Stimulated activated CD4-positive, alpha-beta T cell treated with anti-CD3 and anti-CD28 coated beads, Interleukin-15, amount 100 ng/mL, for 1 hour (primary cell): ENCODE measurements around the gene FES.
"Not testable (repeated sequence)": the region's sequence is repeated elsewhere in the genome, so short reads cannot be mapped to it uniquely, and the experiment has no call there.

Experiments
- DNase-seq, 2 donors: peaks; one replicate each; pipeline ENCODE4 v3.0.0-alpha.2; 2020; ENCODE audit warnings: low read depth in 1 of 2, low spot score in 1 of 2

The FES gene

DNA sequence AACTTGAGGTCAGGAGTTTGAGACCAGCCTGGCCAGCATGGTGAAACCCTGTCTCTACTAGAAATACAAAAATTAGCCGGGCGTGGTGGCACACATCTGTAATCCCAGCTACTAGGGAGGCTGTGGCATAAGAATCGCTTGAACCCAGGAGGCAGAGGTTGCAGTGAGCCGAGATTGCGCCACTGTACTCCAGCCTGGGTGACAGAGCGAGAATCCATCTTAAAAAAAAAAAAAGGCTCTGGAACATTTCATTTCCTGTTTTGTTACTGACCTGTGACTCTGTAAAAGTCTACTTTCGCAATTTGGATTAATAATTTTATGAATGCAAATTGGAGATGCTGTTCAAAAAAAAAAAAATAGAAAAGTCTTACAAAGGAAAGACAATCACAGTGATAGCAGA, 43.8 kb downstream of the FES start:
- DNase-seq = not testable (repeated sequence)

DNA sequence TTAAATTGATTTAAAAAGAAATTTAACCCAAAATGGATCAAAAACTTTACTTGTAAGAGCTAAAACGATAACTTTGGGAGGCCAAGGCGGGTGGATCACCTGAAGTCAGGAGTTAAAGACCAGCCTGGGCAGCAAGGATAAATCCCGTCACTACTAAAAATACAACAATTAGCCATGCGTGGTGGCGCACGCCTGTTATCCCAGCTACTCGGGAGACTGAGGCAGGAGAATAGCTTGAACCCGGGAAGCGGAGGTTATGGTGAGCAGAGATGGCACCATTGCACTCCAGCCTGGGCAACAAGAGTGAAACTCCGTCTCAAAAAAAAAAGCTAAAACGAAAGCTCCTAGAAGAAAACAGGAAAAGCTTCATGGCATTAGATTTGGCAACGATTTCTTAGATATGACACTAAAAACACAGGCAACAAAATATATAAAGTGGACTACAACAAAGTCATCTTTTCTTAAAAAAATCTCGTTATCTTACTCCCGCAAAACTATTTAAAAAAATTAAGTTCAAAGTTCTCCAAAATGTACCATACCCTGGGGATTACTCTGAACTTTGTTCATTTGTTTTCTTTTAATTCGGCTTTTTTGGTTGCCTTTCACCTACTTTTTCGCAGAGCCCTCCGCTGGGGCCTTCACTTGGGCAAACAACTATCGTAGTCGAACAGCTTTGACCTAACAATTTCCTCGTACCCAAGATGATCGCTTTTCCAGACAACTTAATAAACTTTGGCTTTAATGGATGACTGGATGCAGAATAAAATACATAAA, 45.1 kb downstream of the FES start:
- no peak for DNase-seq

DNA sequence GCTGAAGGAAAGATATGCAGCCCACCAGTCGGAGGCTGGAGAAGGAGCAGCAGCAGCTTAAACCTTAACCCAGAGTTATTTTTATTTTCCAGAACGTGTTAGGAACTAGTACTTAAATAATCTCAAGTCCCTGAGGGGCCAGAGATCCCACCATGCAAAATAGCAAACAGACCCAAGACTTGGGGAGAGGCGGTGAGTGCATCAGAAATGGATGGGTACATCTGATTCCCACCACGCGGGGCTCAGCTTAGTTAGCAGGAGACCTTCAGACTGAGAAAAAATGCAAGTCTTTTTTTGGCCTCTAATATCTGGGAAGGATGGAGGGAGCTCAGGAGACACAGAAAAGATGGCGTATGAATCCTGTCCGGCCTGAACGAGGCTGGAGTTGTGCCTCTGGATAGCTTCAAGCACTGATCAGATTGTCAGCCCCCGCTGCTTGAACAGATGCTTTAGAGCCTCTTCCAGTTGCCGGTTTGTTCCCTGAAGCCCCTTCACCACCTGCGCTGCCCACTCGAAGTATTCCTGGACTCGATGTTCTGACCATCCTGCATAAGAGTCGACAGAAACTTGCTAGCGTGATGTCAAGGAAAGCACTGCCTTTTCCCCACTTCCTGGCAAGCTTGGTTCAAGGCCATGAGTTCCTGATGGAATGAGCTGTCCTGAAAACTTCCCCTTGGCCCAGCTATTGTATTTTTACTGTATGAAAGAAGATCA, 46.7 kb downstream of the FES start:
- DNase-seq = no peak

DNA sequence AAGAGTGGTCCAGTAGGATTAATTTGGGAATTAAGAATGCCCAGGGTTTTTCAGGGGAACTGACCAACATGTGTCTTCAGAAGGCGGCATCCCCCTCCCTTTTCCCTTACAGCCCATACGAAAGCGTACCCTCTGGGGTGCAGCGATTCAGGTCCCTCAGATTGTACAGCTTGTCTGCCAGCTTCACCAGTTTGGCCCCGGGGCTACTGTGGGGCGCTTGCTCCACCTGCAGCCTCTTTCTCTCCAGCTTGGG, 47.2 kb downstream of the FES start:
- DNase-seq = no peak

DNA sequence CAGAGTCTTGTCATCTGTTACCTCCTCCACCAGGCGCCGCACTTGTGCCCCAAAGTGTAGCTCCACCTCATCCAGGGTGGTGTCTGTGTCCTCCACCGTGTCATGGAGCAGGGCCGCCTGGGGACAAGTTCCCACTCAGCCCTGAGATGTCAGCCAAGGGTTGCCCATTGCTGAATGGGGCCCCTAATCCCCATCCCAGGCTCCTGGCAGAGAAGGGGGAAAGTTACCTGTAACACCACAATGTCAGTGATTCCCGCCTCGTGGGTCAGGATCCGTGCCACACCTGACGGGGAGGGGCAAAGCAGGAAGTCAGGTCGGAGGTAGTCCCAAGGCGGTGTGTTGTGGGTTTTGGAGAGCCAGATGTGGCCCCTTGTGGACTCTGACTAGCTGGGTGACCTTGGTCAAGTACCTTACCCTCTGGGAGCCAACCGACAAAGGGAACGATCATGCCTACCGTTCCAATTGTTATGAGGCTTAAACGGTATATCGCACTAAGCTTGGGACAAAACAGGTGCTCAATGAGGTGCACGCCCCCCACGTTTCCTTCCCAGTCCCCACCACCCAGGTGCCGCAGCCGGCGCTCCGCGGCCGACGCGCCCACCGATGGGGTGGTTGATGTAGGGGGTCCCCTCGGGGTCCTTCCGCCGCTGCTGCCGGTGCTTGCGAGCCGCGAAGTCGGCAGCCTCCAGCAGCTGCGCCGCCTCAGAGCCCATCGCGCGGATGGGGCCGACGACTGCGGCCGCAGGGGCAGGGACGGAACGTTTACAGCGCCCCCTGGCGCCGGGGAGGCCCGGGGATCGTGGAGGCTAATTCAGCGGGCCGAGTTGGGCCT, 47.7 kb downstream of the FES start, which contains the start of gene HDDC3:
Gene HDDC3, minus strand, starts transcription at position 722 of the 832 bp plus-strand sequence. Its CDS starts 9 bp downstream, at position 713.
- DNase-seq = peak; percentile 81 to 92

DNA sequence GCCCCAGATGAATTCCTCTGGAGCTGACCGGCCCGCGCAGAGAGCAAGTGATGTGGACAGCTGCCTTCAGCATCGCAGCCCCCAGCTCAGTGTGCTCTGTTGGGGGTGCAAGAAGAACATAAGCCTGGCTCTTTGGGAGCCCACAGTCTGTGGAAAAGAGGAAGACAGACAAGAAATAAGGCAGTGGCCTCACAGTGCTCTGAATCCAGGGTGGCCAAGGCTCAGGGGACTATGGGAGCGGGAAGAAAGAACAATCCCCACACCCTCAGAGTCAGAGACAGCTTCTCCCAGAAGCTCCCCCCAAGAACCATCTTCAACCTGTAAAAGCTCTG, 48.3 kb downstream of the FES start:
- no peak for DNase-seq

DNA sequence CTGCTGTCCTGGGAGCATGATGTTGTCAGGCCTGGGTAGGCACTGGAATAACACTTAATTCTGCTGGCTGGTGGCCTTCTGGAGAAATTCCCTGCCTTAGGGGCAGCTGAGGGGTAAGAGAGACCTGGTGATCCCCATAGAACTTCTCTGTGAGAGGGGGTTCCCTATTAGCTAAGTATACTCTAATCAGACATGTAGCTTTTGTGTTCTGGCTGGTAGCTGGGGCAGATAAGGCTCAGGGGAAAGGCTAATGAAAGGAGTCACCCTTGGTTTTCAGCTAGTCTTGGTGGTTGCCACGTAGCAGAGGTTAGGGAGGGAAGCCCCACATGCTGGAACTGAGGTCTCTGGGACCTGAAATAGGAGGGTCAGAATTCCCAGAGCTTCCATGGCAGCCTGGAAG, 49.0 kb downstream of the FES start:
- no peak for DNase-seq

DNA sequence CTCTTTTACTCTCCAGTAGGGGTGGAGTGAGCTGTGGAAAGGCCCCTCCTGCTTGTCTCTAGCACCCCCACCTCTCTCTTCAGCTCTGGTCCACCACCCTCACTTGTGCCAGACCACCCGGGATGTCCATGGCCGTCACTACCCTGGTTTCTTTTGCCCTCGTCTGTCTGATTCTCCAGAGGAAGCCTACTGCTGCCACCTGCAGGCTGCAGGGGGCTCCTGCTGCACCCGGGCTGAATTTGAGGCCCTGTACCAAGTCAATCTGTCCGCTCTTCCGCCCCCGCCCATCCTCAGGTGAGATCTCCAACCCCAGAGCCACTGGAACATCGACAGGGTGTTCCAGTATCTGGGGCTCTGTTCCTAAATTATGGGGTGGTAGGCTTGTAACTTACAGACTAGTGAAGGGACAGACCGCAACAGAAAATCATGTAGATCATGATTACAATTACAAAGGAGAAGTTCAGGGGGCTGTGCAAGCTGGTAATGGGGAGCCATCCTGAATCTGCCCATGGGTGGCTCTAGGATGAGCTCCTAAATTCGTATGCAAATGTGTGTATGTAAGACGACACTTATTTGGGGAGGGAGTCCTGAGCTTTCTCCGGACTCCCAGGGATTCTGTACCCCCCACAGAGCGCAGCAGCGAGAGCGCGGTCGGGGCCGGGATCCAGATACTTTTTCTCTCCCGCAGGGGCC, 50.1 kb downstream of the FES start:
- peak; percentile 64 to 72 for DNase-seq

DNA sequence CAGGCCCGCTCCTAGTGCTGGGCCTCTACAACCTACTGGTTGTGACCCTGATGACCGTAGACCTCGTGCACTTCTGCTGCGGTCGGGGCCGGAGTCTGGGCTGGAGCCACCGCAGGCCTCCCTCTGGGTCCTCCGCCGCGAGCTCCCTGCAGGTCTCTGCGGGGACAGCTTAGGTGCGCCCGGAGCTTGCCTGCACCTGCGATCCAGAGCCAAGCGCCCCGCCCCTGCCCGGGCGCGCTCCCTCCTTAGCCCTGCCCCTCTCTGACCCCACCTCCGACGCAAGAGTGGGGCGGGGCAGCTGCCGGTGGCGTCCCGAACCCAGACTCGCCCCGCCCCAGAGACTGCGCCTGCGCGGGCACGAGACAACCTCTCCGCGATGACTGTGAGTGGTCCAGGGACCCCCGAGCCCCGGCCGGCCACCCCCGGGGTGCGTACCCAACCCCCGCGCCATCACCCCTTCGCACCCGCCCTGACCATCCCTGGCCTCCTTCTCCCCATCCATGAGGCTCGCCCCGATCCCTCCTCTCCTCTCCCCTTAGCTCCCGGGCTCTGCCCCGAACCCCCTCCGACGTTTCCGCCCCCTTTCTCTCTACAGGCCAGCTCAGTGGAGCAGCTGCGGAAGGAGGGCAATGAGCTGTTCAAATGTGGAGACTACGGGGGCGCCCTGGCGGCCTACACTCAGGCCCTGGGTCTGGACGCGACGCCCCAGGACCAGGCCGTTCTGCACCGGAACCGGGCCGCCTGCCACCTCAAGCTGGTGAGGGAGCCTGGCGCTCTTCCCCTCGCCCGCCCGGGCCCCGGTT, 50.8 kb downstream of the FES start, which contains the start of gene UNC45A:
Gene UNC45A, plus strand, starts transcription at position 337 of the 803 bp plus-strand sequence. Its CDS starts 40 bp downstream, at position 377.
- DNase-seq = peak; percentile 93 to 97

DNA sequence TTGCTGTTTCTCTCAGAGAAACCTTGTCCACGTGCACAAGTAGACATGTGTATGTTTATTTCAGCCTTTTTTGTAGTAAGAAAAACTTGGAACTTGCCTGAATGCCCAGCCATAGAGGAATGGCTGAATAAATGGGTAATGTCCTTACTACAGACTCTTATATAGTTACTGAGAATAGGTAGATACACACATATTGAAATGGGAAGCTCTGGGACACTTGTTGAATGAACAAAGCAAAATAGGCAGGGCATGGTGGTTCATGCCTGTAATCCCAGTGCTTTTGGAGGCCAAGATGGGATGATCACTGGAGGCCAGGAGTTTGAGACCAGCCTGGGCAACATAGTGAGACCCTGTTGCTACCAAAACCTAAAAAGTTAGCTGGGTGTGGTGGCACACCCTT, 52.5 kb downstream of the FES start:
- no peak for DNase-seq

DNA sequence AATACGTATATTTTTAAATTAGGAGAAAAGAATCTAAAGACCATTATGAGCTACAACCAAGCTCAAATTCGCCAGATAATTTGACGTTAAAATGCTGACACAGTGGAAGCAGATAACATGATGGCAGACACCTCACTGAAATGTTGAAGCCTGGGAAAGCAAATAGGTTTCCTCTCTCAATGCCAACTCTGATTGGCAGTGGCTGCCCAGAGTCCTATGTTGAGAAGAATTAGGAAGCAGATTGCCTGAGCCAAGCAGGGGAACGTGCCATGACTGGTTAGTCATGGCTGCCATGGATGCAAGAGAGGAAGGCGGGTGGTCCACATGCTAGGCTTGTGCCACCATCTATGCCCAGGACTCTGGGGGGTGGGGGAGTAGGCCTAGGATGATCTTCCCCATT, 54.0 kb downstream of the FES start:
- no peak for DNase-seq

DNA sequence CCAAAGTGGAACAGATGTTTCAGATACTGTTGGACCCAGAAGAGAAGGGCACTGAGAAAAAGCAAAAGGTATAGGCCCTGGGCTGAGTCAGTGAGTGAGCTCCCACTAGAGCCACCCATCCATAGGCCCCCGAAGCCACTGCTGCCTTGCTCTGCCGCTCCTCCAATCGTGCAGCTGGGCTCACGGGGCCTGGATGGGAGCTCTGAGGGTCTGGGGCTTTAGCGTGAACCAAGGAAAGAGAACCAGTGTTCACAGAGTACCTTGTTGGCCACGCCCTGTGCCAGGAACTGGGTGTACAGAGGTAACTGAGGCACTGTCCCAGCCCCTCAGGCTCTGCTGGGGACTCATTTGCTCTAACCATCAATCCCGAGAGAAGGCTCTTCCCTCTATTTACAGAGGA, 55.5 kb downstream of the FES start:
- DNase-seq = no peak

DNA sequence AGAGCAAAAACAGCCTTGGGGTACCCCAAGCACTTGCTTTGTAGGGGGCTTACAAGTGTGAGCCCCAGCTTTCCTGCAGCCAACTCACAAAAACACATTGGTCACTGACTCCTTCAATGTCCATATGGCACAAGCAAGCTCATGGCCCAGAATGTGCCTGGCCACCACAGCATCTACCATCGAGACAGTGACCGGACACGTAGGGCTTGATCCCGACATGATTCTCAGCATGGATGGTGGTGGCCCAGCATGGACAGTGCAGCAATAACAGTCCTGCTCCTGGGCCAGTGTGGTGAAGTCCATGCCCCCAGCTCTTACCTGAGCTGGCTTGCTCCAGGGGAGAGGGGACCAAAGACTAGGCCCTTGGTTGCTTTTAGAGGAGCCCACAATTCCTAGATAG, 56.7 kb downstream of the FES start:
- DNase-seq = no peak

DNA sequence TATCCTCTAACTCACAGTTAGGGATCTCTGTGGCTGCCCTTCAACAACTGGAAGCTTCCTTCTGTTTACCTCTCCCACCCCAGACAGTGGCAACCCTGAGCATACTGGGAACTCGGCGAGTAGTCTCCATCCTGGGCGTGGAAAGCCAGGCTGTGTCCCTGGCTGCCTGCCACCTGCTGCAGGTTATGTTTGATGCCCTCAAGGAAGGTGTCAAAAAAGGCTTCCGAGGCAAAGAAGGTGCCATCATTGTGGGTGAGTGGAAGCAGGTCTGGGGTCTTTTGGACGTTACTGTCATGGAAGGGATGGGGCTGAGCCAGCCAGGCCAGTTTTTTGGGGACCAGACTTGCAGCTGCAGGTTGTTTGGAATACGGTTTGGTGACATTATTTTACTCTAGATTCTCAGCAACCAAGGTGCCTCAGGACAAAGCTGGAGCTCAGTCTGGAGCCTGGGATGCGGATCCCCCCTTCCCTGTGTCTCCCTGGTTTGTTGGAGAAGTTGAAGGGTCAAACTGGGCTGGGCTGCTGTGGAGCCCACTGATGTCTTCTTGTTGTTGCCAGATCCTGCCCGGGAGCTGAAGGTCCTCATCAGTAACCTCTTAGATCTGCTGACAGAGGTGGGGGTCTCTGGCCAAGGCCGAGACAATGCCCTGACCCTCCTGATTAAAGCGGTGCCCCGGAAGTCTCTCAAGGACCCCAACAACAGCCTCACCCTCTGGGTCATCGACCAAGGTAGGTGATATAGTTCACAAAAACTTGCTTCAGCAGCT, 58.2 kb downstream of the FES start:
- DNase-seq = no peak

DNA sequence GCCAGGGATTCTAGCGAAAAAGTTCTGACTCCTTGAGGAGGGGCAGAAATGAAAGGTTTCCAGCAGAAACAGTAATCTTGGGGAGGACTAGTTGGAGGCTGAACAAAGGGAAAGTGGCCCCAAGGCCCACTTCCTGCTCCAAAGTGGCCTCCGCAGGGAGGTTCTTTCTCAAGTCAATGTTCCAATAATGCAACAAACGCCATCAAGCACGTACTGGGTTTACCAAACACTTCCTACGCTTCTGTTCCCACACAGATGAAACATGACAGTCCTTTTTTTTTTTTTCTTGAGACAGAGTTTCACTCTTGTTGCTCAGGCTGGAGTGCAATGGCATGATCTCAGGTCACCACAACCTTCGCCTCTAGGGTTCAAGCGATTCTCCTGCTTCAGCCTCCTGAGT, 60.8 kb downstream of the FES start:
- DNase-seq = no peak
